IMR-90 (cell line): ENCODE data around the gene TTLL7. TPM values are rescaled to one million over a fixed set of nuclear protein-coding genes. Genes with fewer than 3 reads are reported as not detected.

Experiments used
- ATAC-seq: fragments of 200-7000 bp; cut with Tn5 transposase; 2 replicates; pipeline ENCODE4 v1.9.1; 2020; ENCODE audit warnings: low read depth, mild to moderate bottlenecking, moderate library complexity
- BruUV-seq: library from RNA; stranded (reverse); fragments of 400-500 nt; replicated peaks from 2 replicates; lab custom pipeline; 2021; lab: Mats Ljungman, UMichigan
- CTCF ChIA-PET: fragments of 300-600 bp; formaldehyde crosslinking; extraction: SDS; loops from one replicate; lab custom pipeline; 2021; ENCODE audit warnings: antibody characterized with exemption; lab: Yijun Ruan, JAX
- POLR2A ChIA-PET: fragments of 300-600 bp; sonication (Branson Sonifier 250); formaldehyde crosslinking; loops from one replicate; lab custom pipeline; 2022; ENCODE audit warnings: antibody characterized with exemption; ENCODE audit not compliant: unreplicated experiment; lab: Charles Lee
- DNase-seq: peaks from one replicate; pipeline ENCODE4 v3.0.0; 2013
- H2AFZ ChIP-seq: replicated peaks from 2 replicates; pipeline ENCODE3; 2013; ENCODE audit warnings: low read length, mild to moderate bottlenecking; ENCODE audit not compliant: poor library complexity
- H2AK5ac ChIP-seq: 2 replicates; pipeline ENCODE4 v1.6.1; 2013; ENCODE audit warnings: low read depth, low read length, inconsistent platforms
- H2AK9ac ChIP-seq: replicated peaks from 2 replicates; pipeline ENCODE3; 2013; ENCODE audit warnings: mild to moderate bottlenecking, low read depth, low read length, moderate library complexity; ENCODE audit not compliant: poor library complexity
- H2BK120ac ChIP-seq: 2 replicates; pipeline ENCODE4 v1.6.1; 2013; ENCODE audit warnings: low read depth, low read length, inconsistent platforms
- H2BK15ac ChIP-seq: 3 replicates; pipeline ENCODE4 v1.6.1; 2013; ENCODE audit warnings: low read depth, low read length, inconsistent platforms
- H2BK20ac ChIP-seq: 2 replicates; pipeline ENCODE4 v1.6.1; 2013; ENCODE audit warnings: low read depth, mild to moderate bottlenecking, inconsistent platforms, low read length, moderate library complexity
- H2BK5ac ChIP-seq: 2 replicates; pipeline ENCODE4 v1.6.1; 2013; ENCODE audit warnings: mild to moderate bottlenecking, low read depth, low read length, inconsistent platforms; ENCODE audit not compliant: poor library complexity, severe bottlenecking
- H3K14ac ChIP-seq: replicated peaks from 2 replicates; pipeline ENCODE4 v1.6.1; 2013; ENCODE audit warnings: low read depth, low read length, inconsistent platforms
- H3K18ac ChIP-seq: 2 replicates; pipeline ENCODE4 v1.6.1; 2013; ENCODE audit warnings: low read depth, low read length, control low read depth
- H3K23ac ChIP-seq: 2 replicates; pipeline ENCODE4 v1.6.1; 2013; ENCODE audit warnings: low read depth, low read length, inconsistent platforms
- H3K27ac ChIP-seq: 2 replicates; pipeline ENCODE4 v1.5.1; 2013; ENCODE audit warnings: mild to moderate bottlenecking, control low read depth, low read length; ENCODE audit not compliant: insufficient read depth
- H3K27me3 ChIP-seq: 2 replicates; pipeline ENCODE4 v1.6.1; 2013; ENCODE audit warnings: low read length; ENCODE audit not compliant: control insufficient read depth, insufficient read depth
- H3K36me3 ChIP-seq: 2 replicates; pipeline ENCODE4 v1.6.1; 2013; ENCODE audit warnings: low read length, mixed read lengths; ENCODE audit not compliant: control insufficient read depth, insufficient read depth
- H3K4ac ChIP-seq: 2 replicates; pipeline ENCODE4 v1.6.1; 2013; ENCODE audit warnings: low read depth, low read length, inconsistent platforms
- H3K4me1 ChIP-seq: 2 replicates; pipeline ENCODE4 v1.6.1; 2013; ENCODE audit warnings: low read length, mixed read lengths; ENCODE audit not compliant: control insufficient read depth, insufficient read depth
- H3K4me2 ChIP-seq: 2 replicates; pipeline ENCODE4 v1.6.1; 2013; ENCODE audit warnings: low read depth, mild to moderate bottlenecking, control low read depth, low read length, moderate library complexity
- H3K4me3 ChIP-seq: 2 replicates; pipeline ENCODE4 v1.5.1; 2013; ENCODE audit warnings: low read depth, mild to moderate bottlenecking, control low read depth, low read length, moderate library complexity; ENCODE audit not compliant: insufficient read depth
- H3K56ac ChIP-seq: 2 replicates; pipeline ENCODE4 v1.6.1; 2013; ENCODE audit warnings: low read length, inconsistent platforms; ENCODE audit not compliant: insufficient read depth; ENCODE audit errors: extremely low read depth
- H3K79me1 ChIP-seq, 2 experiments: 2 replicates each; pipeline ENCODE4 v1.6.1; 2013; ENCODE audit warnings: low read length in 2 of 2, inconsistent platforms in 1 of 2, low read depth in 1 of 2
- H3K9ac ChIP-seq: 2 replicates; pipeline ENCODE4 v1.6.1; 2013; ENCODE audit warnings: low read depth, low read length, control low read depth
- H3K9me1 ChIP-seq: 2 replicates; pipeline ENCODE4 v1.6.1; 2013; ENCODE audit warnings: low read length, inconsistent platforms; ENCODE audit not compliant: insufficient read depth
- H3K9me3 ChIP-seq: 2 replicates; pipeline ENCODE4 v1.6.1; 2013; ENCODE audit warnings: low read length; ENCODE audit not compliant: control insufficient read depth, insufficient read depth
- H4K20me1 ChIP-seq: 2 replicates; pipeline ENCODE4 v1.6.1; 2013; ENCODE audit warnings: low read length, inconsistent platforms; ENCODE audit not compliant: insufficient read depth
- H4K5ac ChIP-seq: 2 replicates; pipeline ENCODE4 v1.6.1; 2013; ENCODE audit warnings: mild to moderate bottlenecking, low read depth, low read length, control low read depth
- H4K8ac ChIP-seq, 2 experiments: 2 replicates each; pipeline ENCODE4 v1.6.1; 2013; ENCODE audit warnings: low read depth in 2 of 2, low read length in 2 of 2, control low read depth in 1 of 2, inconsistent platforms in 1 of 2
- H4K91ac ChIP-seq: 2 replicates; pipeline ENCODE4 v1.6.1; 2013; ENCODE audit warnings: low read depth, low read length, inconsistent platforms; ENCODE audit not compliant: insufficient read depth
- CEBPB ChIP-seq: IDR thresholded peaks from 2 replicates; pipeline ENCODE4 v1.6.1; 2012; ENCODE audit warnings: low read depth, low read length, improper control_type of control experiment
- MAZ ChIP-seq: IDR thresholded peaks from 2 replicates; pipeline ENCODE4 v1.6.1; 2012; ENCODE audit warnings: low read depth, mild to moderate bottlenecking, low read length, improper control_type of control experiment, moderate library complexity, borderline replicate concordance
- WGBS, 2 experiments: methylation state at CpG; one replicate each; pipeline versions ENCODE4 v1.1.5 to v1.1.7; 2013; ENCODE audit warnings: missing lambda C conversion rate in 2 of 2; ENCODE audit not compliant: insufficient read length in 1 of 2; ENCODE audit errors: extremely low coverage in 2 of 2; 5-methylcytosine and 5-hydroxymethylcytosine counted together
- dilution Hi-C: fragments of 300-500 bp; cut with HindIII; formaldehyde crosslinking; loops from one replicate; pipeline ENCODE4 v1.14.3; 2018; ENCODE audit warnings: low sequenced_read_pairs; ENCODE audit not compliant: unreplicated experiment
- in situ Hi-C: fragments of 300-500 bp; cut with MboI; formaldehyde crosslinking; loops from 3 replicates; pipeline ENCODE4 v1.14.3; 2019; ENCODE audit warnings: low sequenced_read_pairs, inconsistent platforms, mixed read lengths
- intact Hi-C: fragments of 100-400 bp; cut with micrococcal nuclease; formaldehyde crosslinking; loops from 2 replicates; pipeline ENCODE4 v1.10.0; 2022
- polyA plus RNA-seq, 3 experiments: library from polyadenylated mRNA; depleted of rRNA; stranded (reverse); fragments of >200 nt; gene quantifications; 2 replicates each; pipeline ENCODE4 v1.2.3, GENCODE V29; 2012; ENCODE audit warnings: low replicate concordance in 1 of 3
- total RNA-seq: library from RNA; depleted of rRNA; stranded (reverse); fragments of >200 nt; gene quantifications from 2 replicates; pipeline ENCODE4 v1.2.3, GENCODE V29; 2012
- TF ChIP-seq, protein P1 (sequence below): fragments of 150-350 bp; IDR thresholded peaks from 2 replicates; pipeline ENCODE4 v1.6.1; 2017; ENCODE audit warnings: mild to moderate bottlenecking, antibody characterized with exemption, low read length, low read depth

The TTLL7 gene
- total and polyA plus RNA-seq, 2 of the 4 experiments (the other 2 are of a cell fraction): 5.7 to 8.1 TPM

DNA sequence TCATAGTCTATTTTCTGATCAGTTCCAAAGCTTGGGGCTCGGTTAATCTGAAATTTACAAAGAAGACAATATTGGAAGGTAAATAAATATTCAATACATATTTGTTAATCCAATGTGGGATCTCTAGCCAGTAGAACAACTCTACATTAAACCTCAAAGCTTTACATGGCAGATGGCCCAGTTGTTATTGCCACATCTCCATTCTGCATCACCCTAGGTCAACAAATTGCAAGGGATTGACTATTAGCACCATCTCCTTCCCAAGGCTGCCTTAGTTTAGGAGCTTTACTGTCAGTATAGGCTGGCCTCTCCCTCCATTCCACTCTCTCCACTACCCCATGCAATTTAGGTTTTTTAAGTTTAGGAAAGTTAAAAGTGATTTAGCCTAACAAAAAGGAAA, 69.7 kb downstream of the TTLL7 start:
- Histone ChIP-seq H2BK5ac (no peak overlapping the region), H3K79me1 (no peaks in the 10 kb centered on the region), H3K4me3 (no peak overlapping the region), H2AK5ac (no peak overlapping the region), H4K8ac (no peak overlapping the region), H3K27me3 (no peaks in the 10 kb centered on the region), H3K9me1 (0 out of 2 replicates have a peak, but pooled peaks cover 2% of the 10 kb centered on the region), H3K27ac (no peak overlapping the region), H4K5ac (no peak overlapping the region), H2BK20ac (no peak overlapping the region), H3K56ac (no peak overlapping the region), H3K18ac (no peak overlapping the region), H2BK15ac (no peak overlapping the region), H2BK120ac (no peak overlapping the region), H3K4me2 (no peak overlapping the region), H3K4me1 (peaks cover 4% of the 10 kb centered on the region; the same call in 1 of the 2 replicates), H4K91ac (no peak overlapping the region), H3K23ac (peak overlapping the region; percentile 18; the same call in 1 of the 2 replicates), H3K9ac (no peak overlapping the region), H4K20me1 (no peaks in the 10 kb centered on the region), H3K14ac (no peak overlapping the region), H2AFZ (no peak overlapping the region), H2AK9ac (no peak overlapping the region), H3K9me3 (no peaks in the 10 kb centered on the region), H3K4ac (no peak overlapping the region), H3K36me3 (no peaks in the 10 kb centered on the region)
- WGBS, 2 experiments: no CpG with 5 or more reads among the region's 1 CpG
- ATAC-seq (peak; percentile 38), DNase-seq (peak; percentile 73)
- no TSS peak for BruUV-seq
- in situ Hi-C loops (loop anchor here (10.0 kb wide), 2 partner anchors 506 to 846 kb away; no protein-coding TSS in a partner anchor), dilution Hi-C loops (no loop called here), intact Hi-C loops (no loop called here)
- ChIA-PET CTCF (no interaction called here), POLR2A (no interaction called here)
- TF ChIP-seq, protein P1, sequence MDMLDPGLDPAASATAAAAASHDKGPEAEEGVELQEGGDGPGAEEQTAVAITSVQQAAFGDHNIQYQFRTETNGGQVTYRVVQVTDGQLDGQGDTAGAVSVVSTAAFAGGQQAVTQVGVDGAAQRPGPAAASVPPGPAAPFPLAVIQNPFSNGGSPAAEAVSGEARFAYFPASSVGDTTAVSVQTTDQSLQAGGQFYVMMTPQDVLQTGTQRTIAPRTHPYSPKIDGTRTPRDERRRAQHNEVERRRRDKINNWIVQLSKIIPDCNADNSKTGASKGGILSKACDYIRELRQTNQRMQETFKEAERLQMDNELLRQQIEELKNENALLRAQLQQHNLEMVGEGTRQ: no peak
- no peak for TF ChIP-seq MAZ
- TF ChIP-seq CEBPB: peak; percentile 80
